HG03039 (cell line): Measurements from ENCODE around the gene CGREF1.
"Not testable (repeated sequence)": the region's sequence is repeated elsewhere in the genome, so short reads cannot be mapped to it uniquely, and the experiment has no call there.

ENCODE experiments used
- ATAC-seq: cut with Tn5 transposase; IDR thresholded peaks from one replicate; pipeline ENCODE4 v1.9.1; 2021; ENCODE audit warnings: mild to moderate bottlenecking, moderate library complexity; ENCODE audit not compliant: unreplicated experiment

Gene CGREF1

DNA sequence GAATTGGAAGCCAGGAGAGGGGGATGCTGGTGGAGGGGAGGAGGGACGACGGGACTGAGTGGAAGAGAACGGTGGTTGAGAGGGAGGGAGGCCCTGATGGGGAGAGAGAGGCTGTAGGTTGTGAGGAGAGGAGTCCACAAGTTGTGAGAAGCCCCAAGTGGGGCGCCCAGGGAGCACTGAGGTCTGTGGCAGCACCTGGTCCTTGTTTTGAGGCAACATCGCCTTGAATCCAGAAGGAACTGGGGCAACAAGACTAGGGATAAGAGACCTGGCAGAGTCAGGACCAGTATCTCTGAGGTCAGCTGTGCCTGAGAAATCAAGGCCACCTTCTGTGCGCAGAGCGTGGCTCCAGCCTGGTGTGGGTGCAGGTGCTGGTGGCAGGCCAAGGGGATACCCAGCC, 19.2 kb upstream of the CGREF1 start:
- ATAC-seq: no peak

DNA sequence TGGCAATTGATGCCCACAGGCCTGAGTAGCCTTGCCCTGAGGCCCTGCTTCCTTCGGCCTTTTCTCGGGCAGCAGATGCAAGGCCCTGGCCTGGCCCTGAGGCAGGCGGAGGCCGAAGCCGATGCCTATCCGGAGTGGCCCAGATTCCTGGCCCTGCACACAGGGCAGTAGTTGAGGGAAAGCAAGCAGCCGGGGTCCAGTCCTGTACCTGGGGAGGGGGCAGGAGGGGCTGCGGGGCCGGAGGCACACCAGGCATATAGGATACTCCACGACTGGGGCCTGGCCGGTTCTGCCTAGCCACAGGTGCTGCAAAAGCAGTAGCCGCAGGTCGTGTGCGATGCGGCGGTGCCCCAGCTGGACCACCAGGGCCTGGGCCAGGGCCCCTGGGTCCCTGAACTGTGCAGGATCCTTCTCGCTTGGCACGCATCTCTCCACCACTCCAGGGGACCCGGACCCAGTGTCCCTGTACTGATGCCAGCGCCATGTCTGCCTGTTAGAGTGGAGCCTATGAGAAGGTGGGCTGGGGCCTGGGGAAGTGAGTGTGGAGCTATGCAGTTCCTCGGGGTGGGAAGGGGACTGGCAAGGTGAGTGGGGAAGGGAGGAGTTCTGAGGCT, 18.5 kb upstream of the CGREF1 start:
- no peak for ATAC-seq

DNA sequence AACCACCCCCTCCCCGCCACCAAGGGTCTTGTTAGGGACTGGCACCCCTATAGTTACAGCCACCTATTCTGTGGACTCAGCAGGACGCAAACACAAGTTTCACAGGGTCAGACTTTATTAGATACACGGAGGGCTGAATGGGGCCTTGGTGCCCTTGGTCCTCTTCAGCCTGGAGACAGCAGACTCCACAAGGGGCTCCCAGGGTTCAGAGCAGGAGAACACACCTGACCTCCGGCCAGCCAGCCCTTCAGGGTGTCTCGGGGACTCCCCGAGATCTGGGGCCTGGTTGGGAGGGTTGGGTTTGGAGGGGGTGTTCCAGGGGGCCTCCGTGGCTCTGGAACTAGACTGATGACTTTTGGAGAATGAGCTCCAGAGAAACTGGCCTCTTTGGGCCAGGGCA, 17.8 kb upstream of the CGREF1 start:
- no peak for ATAC-seq

GRCh38 chr2:27135478-27135955, 16.6 kb upstream of the CGREF1 start:
- no peak for ATAC-seq

DNA sequence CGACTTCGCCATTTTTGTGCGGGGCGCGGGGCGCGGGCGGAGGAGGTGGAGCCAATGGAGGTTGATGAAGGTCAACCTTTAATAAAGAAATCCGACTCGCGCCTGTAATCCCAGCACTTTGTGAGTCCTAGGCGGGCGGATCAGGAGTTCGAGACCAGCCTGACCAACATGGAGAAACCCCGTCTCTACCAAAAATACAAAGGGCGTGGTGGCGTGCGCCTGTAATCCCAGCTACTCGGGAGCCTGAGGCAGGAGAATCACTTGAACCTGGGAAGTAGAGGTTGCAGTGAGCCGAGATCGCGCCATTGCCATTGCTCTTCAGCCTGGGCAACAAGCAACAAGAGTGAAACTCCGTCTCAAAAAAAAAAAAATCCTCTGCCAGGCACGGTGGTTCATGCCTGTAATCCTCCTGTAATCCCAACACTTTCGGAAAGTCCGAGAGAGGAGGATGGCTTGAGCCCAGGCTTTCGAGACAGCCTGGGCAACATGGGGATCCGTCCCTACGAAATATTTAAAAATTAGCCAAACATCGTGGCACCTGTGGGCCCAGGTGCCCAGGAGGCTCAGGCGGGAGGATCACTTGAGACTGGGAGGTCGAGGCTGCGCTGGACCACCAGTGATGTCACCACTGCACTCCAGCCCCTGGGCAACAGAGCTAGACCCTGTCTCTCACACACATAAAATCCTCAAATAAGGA, 16.0 kb upstream of the CGREF1 start:
- ATAC-seq: no peak

DNA sequence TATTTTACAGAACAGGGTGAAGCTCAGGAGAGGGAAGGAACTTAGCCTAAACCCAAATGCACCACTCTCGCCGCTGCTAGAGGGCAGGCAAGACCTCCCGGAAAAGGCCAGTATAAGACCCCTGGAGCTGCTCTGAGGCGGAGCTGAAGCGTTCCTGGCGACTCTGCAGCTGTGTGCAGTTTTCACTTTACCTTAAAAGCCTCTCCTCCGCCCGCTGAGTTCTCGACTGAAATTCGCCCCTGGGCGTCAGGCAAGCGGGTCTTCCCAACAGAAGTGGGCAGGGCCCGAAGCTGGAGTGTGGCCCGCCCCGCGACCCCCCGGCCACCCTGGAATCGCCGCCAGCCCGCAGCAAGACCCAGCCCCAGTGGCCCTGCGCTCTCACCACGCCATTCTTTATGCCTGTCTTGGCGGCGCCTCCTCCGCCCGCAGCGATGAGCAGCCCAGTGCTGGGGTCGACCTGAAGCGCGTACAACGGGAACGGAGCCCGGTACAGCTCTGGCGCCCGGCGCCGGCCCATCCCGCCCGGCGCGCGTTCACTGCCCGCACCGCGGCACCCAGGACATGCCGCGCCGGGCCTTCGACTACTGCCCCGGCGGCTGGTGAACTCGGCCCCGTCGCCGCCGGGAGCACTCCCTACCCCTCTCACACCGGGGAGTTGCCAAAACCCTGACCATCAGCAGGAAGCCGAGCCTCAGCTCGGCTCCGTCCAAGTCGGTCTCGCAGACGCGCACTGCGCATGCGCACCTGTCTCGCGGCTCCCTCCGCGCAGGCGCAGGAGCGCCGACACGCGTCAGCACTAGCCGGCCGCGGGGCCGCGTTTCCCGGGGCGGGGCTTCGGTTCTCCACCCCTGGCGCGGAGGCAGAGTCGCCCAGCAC, 15.2 kb upstream of the CGREF1 start, which contains the start of gene PREB:
Gene PREB (minus strand): TSS at position 732 of the 876 bp plus-strand sequence. CDS start 215 bp downstream, at position 517.
- peak; percentile 81 for ATAC-seq

GRCh38 chr2:27133195-27133875, 14.4 kb upstream of the CGREF1 start:
- no peak for ATAC-seq

- no peak for ATAC-seq
These were observed 12.5 kb upstream of the CGREF1 start for GRCh38 chr2:27131429-27131828.

DNA sequence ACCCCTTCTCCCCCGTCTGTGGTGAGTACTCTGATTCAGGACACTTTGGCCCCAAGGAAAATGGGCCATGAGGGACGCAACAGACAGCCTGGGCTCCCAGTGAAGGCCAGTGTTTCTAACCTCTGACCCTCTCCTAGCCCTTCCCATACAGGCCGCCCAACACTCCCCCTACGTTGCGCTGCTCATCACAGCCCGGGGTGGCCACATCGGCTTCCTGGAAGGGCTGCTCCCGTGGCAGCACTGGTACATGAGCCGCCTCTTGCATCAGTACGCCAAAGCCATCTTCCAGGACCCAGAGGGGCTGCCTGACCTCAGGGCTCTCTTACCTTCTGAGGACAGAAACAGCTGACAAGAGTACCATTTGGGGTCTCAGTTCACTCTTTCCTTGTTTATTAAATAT, 11.5 kb upstream of the CGREF1 start:
- ATAC-seq: no peak

GRCh38 chr2:27128668-27129571, 10.0 kb upstream of the CGREF1 start:
- no peak for ATAC-seq

DNA sequence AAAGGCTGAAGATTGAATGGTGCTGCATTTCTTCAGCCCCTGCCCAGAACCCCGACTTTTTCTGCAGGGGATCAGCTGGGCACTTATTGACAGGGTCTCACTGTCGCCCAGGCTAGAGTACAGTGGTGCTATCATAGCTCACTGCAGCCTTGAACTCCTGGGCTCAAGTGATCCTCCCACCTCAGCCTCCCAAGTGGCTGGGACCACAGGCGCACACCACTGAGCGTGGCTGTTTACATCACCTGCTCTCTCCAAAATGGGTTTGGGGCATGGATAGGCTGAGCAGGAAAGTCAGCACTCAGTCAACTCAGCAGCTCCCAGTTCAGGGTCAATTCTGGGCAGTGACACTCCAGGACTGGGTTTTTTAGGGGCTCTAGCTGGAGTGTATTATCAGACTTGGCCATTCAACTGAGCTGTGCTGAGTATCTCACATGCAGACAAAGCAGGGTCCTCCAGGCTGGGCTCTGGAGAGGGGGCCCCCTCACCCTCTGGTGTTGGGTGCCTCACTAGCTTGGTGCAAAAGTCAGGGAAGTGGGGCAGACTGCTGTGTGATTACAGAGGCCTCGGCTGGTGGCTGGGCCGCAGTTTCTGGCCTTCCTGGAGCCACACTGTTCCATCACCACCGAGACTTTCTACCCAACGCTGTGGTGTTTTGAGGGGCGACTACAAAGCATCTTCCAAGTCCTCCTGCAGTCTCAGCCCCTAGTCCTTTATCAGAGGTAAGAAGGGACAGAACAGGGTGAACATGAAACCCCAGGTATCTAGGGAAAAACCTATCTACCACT, 9.1 kb upstream of the CGREF1 start:
- no peak for ATAC-seq

DNA sequence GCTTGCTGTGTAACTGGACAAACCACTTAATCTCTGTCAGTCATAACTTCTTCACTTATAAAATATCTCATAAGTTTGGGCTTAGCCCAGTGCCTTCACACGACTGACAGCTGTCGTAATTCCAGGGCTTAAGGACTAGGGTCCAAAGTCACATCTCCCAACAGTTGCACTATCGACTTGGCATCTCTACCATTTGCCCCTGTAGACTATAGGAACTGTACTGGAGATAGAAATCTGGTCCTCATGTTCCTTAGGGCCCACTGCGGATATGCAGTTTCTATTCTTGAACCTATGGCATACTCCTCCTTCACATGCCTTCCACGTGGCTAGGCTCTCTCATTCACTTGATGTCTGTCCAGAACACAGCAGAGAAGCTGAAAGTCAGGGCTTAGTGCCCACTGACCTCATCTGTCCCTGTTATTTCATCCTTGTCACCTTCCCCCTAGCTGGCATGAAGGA, 7.4 kb upstream of the CGREF1 start:
- ATAC-seq: no peak

GRCh38 chr2:27125104-27125503, 6.2 kb upstream of the CGREF1 start:
- no peak for ATAC-seq

DNA sequence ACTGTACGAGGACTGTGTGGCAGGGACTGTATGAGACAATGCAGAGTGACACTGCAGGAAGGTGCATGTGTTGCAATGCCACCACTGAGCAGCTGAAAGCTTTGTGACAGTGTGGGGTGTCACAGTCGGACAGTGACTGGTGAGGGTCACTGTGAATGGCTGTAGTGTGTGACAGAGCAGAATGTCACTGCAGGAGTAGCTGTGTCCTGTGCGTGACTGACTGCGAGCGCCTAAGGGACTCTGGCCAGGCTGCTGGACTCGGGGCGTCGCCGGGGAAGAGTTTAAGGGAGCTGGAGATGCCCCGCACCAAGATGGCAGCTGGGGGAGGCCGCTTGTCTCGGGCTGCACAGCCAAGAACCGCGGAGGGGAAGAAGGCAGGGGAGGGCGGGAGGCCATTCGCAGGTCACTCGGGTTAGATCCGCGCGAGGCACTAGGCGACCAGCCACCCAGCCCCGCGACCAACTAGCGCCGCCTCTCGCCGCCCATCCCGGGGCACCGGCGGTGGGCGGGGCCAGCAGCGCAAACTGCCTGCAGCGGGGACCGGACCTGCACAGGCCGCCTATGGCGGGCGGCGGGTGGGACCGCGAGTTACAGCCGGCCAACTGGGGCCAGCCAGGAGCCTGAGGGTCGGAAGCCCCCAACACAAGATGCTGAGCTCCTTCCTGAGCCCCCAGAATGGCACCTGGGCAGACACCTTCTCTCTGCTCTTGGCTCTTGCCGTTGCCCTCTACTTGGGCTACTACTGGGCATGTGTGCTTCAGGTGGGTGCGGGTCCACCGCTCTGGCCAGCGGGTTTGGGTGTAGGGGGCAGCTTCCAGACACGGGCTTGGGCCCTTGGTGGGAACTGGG, 4.6 kb upstream of the CGREF1 start, which contains the start of gene ABHD1:
Gene ABHD1 (plus strand): TSS at position 514 of the 849 bp plus-strand sequence. CDS start 134 bp downstream, at position 648.
- ATAC-seq: no peak

DNA sequence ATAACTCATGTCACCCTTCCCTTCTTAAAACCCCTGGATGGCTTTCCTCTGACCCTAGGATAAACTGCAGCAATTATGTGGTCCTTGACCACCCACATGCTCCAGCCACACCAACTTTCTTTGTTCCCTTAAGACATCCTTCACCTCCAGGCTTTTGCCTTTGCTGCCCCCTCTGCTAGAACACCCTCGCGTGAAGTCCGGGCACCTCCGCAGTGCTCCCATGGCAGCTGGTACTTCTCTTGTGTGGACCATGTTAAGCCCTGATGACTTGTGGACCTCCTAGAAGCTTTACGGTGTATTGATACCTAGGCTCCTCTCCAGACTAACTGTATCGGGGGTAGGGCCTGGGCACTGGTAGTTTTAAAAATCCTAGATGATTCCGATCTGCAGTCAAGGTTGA, 3.9 kb upstream of the CGREF1 start:
- no peak for ATAC-seq

- no peak for ATAC-seq
These were observed 3.0 kb upstream of the CGREF1 start for GRCh38 chr2:27121906-27122305.

GRCh38 chr2:27119330-27119670, 372 bp upstream of the CGREF1 start:
- ATAC-seq: not testable (repeated sequence)

GRCh38 chr2:27117995-27118524, 868 bp downstream of the CGREF1 start:
- no peak for ATAC-seq
